ENCODE data around the gene IER3IP1.

DNA sequence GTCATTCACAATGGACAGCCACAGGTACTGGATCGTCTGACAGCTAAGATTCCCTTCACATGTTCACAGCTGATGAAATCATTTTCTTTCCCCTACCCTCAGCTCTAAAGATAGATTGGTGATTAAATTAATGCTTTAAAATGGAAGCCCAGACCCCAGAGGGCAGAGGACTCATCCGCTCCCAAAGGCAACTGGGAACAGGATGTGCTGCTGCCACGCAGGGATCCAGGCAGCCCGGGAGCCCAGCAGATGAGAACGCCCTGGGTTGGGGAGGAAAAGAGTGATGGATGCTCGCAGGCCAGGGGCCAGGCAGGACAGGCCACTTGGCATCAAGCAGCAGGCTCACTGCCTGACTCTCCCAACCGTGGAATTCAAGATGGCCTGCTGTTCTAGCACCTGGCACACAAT is 67.2 kb downstream of the IER3IP1 start:
- TF ChIP-seq, protein P1, sequence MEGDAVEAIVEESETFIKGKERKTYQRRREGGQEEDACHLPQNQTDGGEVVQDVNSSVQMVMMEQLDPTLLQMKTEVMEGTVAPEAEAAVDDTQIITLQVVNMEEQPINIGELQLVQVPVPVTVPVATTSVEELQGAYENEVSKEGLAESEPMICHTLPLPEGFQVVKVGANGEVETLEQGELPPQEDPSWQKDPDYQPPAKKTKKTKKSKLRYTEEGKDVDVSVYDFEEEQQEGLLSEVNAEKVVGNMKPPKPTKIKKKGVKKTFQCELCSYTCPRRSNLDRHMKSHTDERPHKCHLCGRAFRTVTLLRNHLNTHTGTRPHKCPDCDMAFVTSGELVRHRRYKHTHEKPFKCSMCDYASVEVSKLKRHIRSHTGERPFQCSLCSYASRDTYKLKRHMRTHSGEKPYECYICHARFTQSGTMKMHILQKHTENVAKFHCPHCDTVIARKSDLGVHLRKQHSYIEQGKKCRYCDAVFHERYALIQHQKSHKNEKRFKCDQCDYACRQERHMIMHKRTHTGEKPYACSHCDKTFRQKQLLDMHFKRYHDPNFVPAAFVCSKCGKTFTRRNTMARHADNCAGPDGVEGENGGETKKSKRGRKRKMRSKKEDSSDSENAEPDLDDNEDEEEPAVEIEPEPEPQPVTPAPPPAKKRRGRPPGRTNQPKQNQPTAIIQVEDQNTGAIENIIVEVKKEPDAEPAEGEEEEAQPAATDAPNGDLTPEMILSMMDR (IDR thresholded peaks at IDR 0.05; ENCODE audit: poor library complexity, severe bottlenecking): no peak
- TF ChIP-seq TAF1 (IDR thresholded peaks at IDR 0.05; ENCODE audit: low read depth) (no peak), POLR2AphosphoS5 (IDR thresholded peaks at IDR 0.05) (no peak), MXI1 (conservative IDR thresholded peaks at IDR 0.05; ENCODE audit: poor library complexity, severe bottlenecking) (no peak)
